ENCODE data around the gene NPIPB6. TPM values are rescaled to one million over a fixed set of nuclear protein-coding genes. Genes with fewer than 3 reads are reported as not detected.

Gene NPIPB6
- total RNA-seq, 2 donors from 2014 or later = 1.8 to 3.5 TPM

GRCh38 chr16:28326881-28327610 lies 36.3 kb downstream of the NPIPB6 start:
- H3K36me3 ChIP-seq (ENCODE audit: control insufficient read depth, insufficient read depth, low read length) = no peaks in the 10 kb centered on the region
- H3K4me1 Mint-ChIP-seq = no peaks in the 10 kb centered on the region
- H3K27me3 ChIP-seq (ENCODE audit: control insufficient read depth, insufficient read depth, low read length, poor library complexity, severe bottlenecking) = no peaks in the 10 kb centered on the region
- peak; percentile 94 for TF ChIP-seq CTCF (conservative IDR thresholded peaks at IDR 0.05)
- no peaks in the 10 kb centered on the region for H3K9me3 ChIP-seq (ENCODE audit: control insufficient read depth, low read length)
- H3K27ac Mint-ChIP-seq = no peak overlapping the region
- H3K27me3 Mint-ChIP-seq (ENCODE audit: insufficient read depth) = no peaks in the 10 kb centered on the region
- no peak overlapping the region for H3K9ac ChIP-seq (ENCODE audit: extremely low read depth, low read length, poor library complexity, severe bottlenecking)
- no peak overlapping the region for H3K27ac ChIP-seq (ENCODE audit: low read depth, low read length)
- 57 to 62% methylated on average over 10 to 12 of the region's 12 CpGs for WGBS, 2 experiments (ENCODE audit: insufficient coverage in 1 of 2, insufficient read length in 1 of 2)
- H3K4me3 ChIP-seq (ENCODE audit: low read length) = no peak overlapping the region
- DNase-seq = peak; percentile 91
- H3K4me3 Mint-ChIP-seq = no peak overlapping the region
- H3K4me1 ChIP-seq (ENCODE audit: control insufficient read depth, insufficient read depth, low read length) = no peaks in the 10 kb centered on the region
- H3K9me3 Mint-ChIP-seq = no peaks in the 10 kb centered on the region
- peaks cover 5% of the 10 kb centered on the region for H3K36me3 Mint-ChIP-seq (ENCODE audit: low read depth)

DNA sequence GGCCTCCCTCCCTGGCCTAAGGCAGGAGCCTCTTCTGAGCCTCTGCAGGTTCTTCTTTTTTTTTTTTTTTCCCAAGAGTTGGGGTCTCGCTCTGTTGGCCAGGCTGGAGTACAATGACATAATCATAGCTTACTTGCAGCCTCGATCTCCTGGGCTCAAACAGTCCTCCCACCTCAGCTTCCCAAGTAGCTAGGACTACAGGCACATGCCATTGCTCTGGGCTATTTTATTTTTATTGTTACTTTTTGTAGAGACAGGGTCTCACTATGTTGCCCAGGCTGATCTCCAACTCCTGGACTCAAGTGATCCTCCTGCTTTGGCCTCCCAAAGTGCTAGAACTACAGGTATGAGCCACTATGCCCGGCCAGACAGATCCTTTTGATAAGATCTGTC lies 38.4 kb downstream of the NPIPB6 start:
- no peak for DNase-seq
- Mint-ChIP-seq H3K27ac (no peak overlapping the region), H3K27me3 (ENCODE audit: insufficient read depth) (no peaks in the 10 kb centered on the region), H3K4me3 (no peak overlapping the region), H3K9me3 (no peaks in the 10 kb centered on the region), H3K4me1 (no peaks in the 10 kb centered on the region), H3K36me3 (ENCODE audit: low read depth) (peaks cover 7% of the 10 kb centered on the region)
- H3K4me3 ChIP-seq (ENCODE audit: low read length) = no peak overlapping the region
- 83 to 90% methylated on average over 1 to 3 of the region's 3 CpGs for WGBS, 2 experiments (ENCODE audit: insufficient coverage in 1 of 2, insufficient read length in 1 of 2)
- no peak for TF ChIP-seq CTCF (conservative IDR thresholded peaks at IDR 0.05)
- H3K27me3 ChIP-seq (ENCODE audit: control insufficient read depth, insufficient read depth, low read length, poor library complexity, severe bottlenecking) = no peaks in the 10 kb centered on the region
- H3K9me3 ChIP-seq (ENCODE audit: control insufficient read depth, low read length) = no peaks in the 10 kb centered on the region
- no peaks in the 10 kb centered on the region for H3K4me1 ChIP-seq (ENCODE audit: control insufficient read depth, insufficient read depth, low read length)
- H3K27ac ChIP-seq (ENCODE audit: low read depth, low read length) = no peak overlapping the region
- H3K36me3 ChIP-seq (ENCODE audit: control insufficient read depth, insufficient read depth, low read length) = no peaks in the 10 kb centered on the region
- no peak overlapping the region for H3K9ac ChIP-seq (ENCODE audit: extremely low read depth, low read length, poor library complexity, severe bottlenecking)

DNA sequence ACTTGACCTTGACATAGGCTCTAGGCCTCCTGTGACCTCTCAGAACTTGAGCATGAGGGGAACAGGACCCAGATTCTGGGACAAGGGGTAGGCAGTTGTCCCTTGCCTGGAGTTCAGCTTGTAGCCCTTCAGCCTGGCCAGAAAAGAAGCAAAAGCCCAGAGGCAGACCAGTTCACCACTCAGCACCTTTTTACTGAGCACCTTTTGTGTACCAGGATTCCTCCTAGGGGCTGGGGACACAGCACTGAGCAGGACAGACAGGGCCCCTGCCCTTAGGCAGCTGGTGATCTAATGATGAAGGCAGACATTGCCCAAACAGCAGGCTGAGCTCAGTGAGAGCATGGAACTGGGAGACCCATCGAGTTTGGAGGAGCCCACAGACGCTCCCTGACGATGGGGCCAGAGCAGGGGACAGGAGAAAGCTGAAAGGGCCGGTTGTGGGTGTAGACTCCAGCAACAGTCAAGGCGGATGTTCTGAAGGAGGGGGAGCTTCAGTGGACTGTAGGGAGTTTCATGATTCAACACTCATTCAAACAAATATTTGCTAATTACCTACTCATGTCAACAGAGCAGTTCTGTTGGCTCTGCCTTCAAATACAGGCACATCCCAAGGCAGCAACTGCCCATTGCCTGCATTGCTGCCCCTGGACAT lies 38.9 kb downstream of the NPIPB6 start:
- H3K27me3 Mint-ChIP-seq (ENCODE audit: insufficient read depth) = no peaks in the 10 kb centered on the region
- no peaks in the 10 kb centered on the region for H3K4me1 Mint-ChIP-seq
- Histone ChIP-seq H3K27me3 (ENCODE audit: control insufficient read depth, insufficient read depth, low read length, poor library complexity, severe bottlenecking) (no peaks in the 10 kb centered on the region), H3K4me3 (ENCODE audit: low read length) (no peak overlapping the region), H3K9ac (ENCODE audit: extremely low read depth, low read length, poor library complexity, severe bottlenecking) (no peak overlapping the region), H3K9me3 (ENCODE audit: control insufficient read depth, low read length) (no peaks in the 10 kb centered on the region), H3K36me3 (ENCODE audit: control insufficient read depth, insufficient read depth, low read length) (peaks cover 1% of the 10 kb centered on the region), H3K27ac (ENCODE audit: low read depth, low read length) (no peak overlapping the region), H3K4me1 (ENCODE audit: control insufficient read depth, insufficient read depth, low read length) (no peaks in the 10 kb centered on the region)
- no peaks in the 10 kb centered on the region for H3K9me3 Mint-ChIP-seq
- no peak for TF ChIP-seq CTCF (conservative IDR thresholded peaks at IDR 0.05)
- no peak overlapping the region for H3K27ac Mint-ChIP-seq
- DNase-seq = no peak
- 85 to 100% methylated on average over 1 to 5 of the region's 5 CpGs for WGBS, 2 experiments (ENCODE audit: insufficient coverage in 1 of 2, insufficient read length in 1 of 2)
- H3K36me3 Mint-ChIP-seq (ENCODE audit: low read depth) = peaks cover 11% of the 10 kb centered on the region
- no peak overlapping the region for H3K4me3 Mint-ChIP-seq
